Liver (tissue), 9 donors: ENCODE measurements around the gene DPM1. TPM values are rescaled to one million over a fixed set of nuclear protein-coding genes. Genes with fewer than 3 reads are reported as not detected.

Experiments used
- DNase-seq: peaks from one replicate; pipeline ENCODE4 v3.0.0-alpha.2; 2017; ENCODE audit warnings: low spot score
- H3K27ac ChIP-seq, 2 donors: one replicate each; pipeline ENCODE4 v1.7.0; 2013; ENCODE audit warnings: inconsistent platforms in 2 of 2, low read length in 2 of 2, control low read depth in 1 of 2, low read depth in 1 of 2, mild to moderate bottlenecking in 1 of 2
- H3K27me3 ChIP-seq, 4 donors: one replicate each; pipeline versions ENCODE4 v1.6.1 to v1.7.0; 2013; ENCODE audit warnings: low read length in 3 of 4, inconsistent platforms in 1 of 4, mild to moderate bottlenecking in 1 of 4, moderate library complexity in 1 of 4; ENCODE audit not compliant: control insufficient read depth in 4 of 4, insufficient read depth in 4 of 4
- H3K36me3 ChIP-seq, 4 donors: one replicate each; pipeline versions ENCODE4 v1.6.1 to v1.7.0; 2013; ENCODE audit warnings: low read length in 3 of 4, mild to moderate bottlenecking in 3 of 4, low read depth in 1 of 4, moderate library complexity in 1 of 4; ENCODE audit not compliant: control insufficient read depth in 4 of 4, insufficient read depth in 3 of 4
- H3K4me1 ChIP-seq, 4 donors: one replicate each; pipeline versions ENCODE4 v1.6.1 to v1.7.0; 2013; ENCODE audit warnings: low read length in 3 of 4, mild to moderate bottlenecking in 3 of 4, moderate library complexity in 1 of 4; ENCODE audit not compliant: control insufficient read depth in 4 of 4, insufficient read depth in 4 of 4
- H3K4me3 ChIP-seq, 3 donors: one replicate each; pipeline versions ENCODE4 v1.6.1 to v1.7.0; 2013; ENCODE audit warnings: low read length in 3 of 3, control low read depth in 1 of 3, low read depth in 1 of 3, mild to moderate bottlenecking in 1 of 3
- H3K9ac ChIP-seq, 2 donors: one replicate each; pipeline ENCODE4 v1.7.0; 2013; ENCODE audit warnings: low read length in 2 of 2, mild to moderate bottlenecking in 2 of 2, moderate library complexity in 2 of 2, control low read depth in 1 of 2, low read depth in 1 of 2
- H3K9me3 ChIP-seq, 4 donors: one replicate each; pipeline versions ENCODE4 v1.6.1 to v1.7.0; 2013; ENCODE audit warnings: low read length in 3 of 4; ENCODE audit not compliant: control insufficient read depth in 4 of 4
- EGR1 ChIP-seq, 2 donors: IDR thresholded peaks; 2 replicates each; pipeline ENCODE4 v1.6.1; 2016 to 2018; ENCODE audit warnings: antibody characterized with exemption in 2 of 2, low read depth in 2 of 2
- FOXA1 ChIP-seq: IDR thresholded peaks from 2 replicates; pipeline ENCODE4 v1.6.1; 2016; ENCODE audit warnings: antibody characterized with exemption
- HNF4G ChIP-seq: IDR thresholded peaks from 2 replicates; pipeline ENCODE4 v1.6.1; 2016; ENCODE audit warnings: antibody characterized with exemption
- RAD21 ChIP-seq, 2 donors: IDR thresholded peaks; 2 replicates each; pipeline ENCODE4 v1.6.1; 2016; ENCODE audit warnings: antibody characterized with exemption in 2 of 2, mild to moderate bottlenecking in 2 of 2
- RXRA ChIP-seq, 2 donors: IDR thresholded peaks; 2 replicates each; pipeline ENCODE4 v1.6.1; 2017 to 2018; ENCODE audit warnings: antibody characterized with exemption in 2 of 2, mild to moderate bottlenecking in 1 of 2
- SP1 ChIP-seq: IDR thresholded peaks from 2 replicates; pipeline ENCODE4 v1.6.1; 2018; ENCODE audit warnings: antibody characterized with exemption, mild to moderate bottlenecking
- TAF1 ChIP-seq: conservative IDR thresholded peaks from 2 replicates; pipeline ENCODE4 v1.6.1; 2016; ENCODE audit warnings: antibody characterized with exemption, mild to moderate bottlenecking
- YY1 ChIP-seq: IDR thresholded peaks from 2 replicates; pipeline ENCODE4 v1.6.1; 2016; ENCODE audit warnings: antibody characterized with exemption, mild to moderate bottlenecking
- WGBS: extraction: QIAGEN DNeasy Blood & Tissue Kit; methylation state at CpG from one replicate; pipeline ENCODE4 v1.1.7; 2013; 5-methylcytosine and 5-hydroxymethylcytosine counted together
- polyA plus RNA-seq, 2 donors: library from polyadenylated mRNA; stranded (reverse) in 1 of 2; unstranded in 1 of 2; fragments of 200-250 nt in 1 of 2; fragments of >200 nt in 1 of 2; fragmentation: Nextera tagmentation in 1 of 2; extraction: Ambion mirVana in 1 of 2; gene quantifications; one replicate each; pipeline versions ENCODE4 v1.2.1 to v1.2.3, GENCODE V29; 2013 to 2015
- total RNA-seq, 2 donors: library from RNA; depleted of rRNA; stranded (reverse); fragments of >200 nt; gene quantifications; one replicate each; pipeline ENCODE4 v1.2.3, GENCODE V29; 2014
- TF ChIP-seq, protein P1 (sequence below): fragments of 150-350 bp; IDR thresholded peaks from 2 replicates; pipeline ENCODE4 v1.5.1; 2017; ENCODE audit warnings: improper control_type of control experiment, low read depth, low read length; ENCODE audit not compliant: missing input control
- TF ChIP-seq, protein P2 (sequence below): IDR thresholded peaks from 2 replicates; pipeline ENCODE4 v1.6.1; 2016; ENCODE audit warnings: antibody characterized with exemption, mild to moderate bottlenecking
- TF ChIP-seq, protein P3 (sequence below): IDR thresholded peaks from 2 replicates; pipeline ENCODE4 v1.6.1; 2016; ENCODE audit warnings: antibody characterized with exemption
- donor health status: healthy.
- donor health status: healthy.
- donor health status: healthy.
- donor health status: healthy.
- donor health status: healthy.

DPM1 gene
- total RNA-seq, result 10 to 100 TPM; 32.1 to 38.2 TPM
- 10 to 100 TPM; 27.2 to 42.6 TPM for polyA plus RNA-seq

DNA sequence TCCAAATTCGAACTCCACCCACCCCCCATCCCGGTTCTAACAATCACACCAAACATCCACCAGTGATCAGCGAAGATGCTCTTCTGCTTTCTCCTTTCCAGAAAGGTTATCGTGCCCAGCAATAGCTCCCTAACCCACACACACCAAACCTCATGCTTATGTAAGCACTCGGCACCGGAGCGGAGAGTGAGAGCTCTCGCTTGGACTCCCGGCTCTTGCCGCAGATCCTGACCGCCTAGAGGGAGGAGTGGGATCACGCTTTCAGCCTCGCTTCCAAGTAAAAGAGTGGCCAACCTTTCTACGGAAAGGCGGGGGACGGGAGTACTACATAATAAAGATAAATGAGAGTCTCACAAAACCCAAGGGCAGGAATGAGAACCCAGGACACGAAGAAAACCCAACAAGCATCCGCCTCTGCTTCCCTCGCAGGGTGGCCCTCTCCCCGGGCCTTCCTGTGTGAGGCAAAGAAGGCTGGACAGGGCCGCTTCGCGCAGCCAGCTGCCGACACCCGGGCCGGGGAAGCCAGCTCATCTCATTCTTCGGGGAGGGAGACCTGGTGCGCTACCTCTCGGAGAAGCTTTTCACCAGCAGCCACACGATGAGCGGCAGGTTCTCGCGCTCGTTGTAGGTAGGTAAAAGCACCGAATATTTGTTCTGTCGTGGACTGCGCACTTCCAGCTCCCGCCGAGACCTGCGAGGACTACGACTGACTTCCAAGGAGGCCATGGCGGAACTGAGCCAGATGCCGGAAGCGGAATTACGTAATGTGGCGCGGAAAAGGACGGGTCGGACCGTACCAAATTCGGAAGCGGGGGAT is at the start of gene DPM1:
TSS of gene DPM1 (minus strand) at position 735 of the 817 bp plus-strand sequence. CDS start at position 726, 9 bp downstream.
- TF ChIP-seq HNF4G (no peak), YY1 (peak; percentile 95), TAF1 (peak; percentile 100), EGR1 (IDR thresholded peaks at IDR 0.05; ENCODE audit: low read depth in 2 of 2) (peak; percentile 81 to 87), RAD21 (IDR thresholded peaks at IDR 0.05) (peak; percentile 8 to 25), RXRA (IDR thresholded peaks at IDR 0.05) (no peak)
- TF ChIP-seq, protein P1, sequence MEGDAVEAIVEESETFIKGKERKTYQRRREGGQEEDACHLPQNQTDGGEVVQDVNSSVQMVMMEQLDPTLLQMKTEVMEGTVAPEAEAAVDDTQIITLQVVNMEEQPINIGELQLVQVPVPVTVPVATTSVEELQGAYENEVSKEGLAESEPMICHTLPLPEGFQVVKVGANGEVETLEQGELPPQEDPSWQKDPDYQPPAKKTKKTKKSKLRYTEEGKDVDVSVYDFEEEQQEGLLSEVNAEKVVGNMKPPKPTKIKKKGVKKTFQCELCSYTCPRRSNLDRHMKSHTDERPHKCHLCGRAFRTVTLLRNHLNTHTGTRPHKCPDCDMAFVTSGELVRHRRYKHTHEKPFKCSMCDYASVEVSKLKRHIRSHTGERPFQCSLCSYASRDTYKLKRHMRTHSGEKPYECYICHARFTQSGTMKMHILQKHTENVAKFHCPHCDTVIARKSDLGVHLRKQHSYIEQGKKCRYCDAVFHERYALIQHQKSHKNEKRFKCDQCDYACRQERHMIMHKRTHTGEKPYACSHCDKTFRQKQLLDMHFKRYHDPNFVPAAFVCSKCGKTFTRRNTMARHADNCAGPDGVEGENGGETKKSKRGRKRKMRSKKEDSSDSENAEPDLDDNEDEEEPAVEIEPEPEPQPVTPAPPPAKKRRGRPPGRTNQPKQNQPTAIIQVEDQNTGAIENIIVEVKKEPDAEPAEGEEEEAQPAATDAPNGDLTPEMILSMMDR, result no peak
- TF ChIP-seq, protein P2, sequence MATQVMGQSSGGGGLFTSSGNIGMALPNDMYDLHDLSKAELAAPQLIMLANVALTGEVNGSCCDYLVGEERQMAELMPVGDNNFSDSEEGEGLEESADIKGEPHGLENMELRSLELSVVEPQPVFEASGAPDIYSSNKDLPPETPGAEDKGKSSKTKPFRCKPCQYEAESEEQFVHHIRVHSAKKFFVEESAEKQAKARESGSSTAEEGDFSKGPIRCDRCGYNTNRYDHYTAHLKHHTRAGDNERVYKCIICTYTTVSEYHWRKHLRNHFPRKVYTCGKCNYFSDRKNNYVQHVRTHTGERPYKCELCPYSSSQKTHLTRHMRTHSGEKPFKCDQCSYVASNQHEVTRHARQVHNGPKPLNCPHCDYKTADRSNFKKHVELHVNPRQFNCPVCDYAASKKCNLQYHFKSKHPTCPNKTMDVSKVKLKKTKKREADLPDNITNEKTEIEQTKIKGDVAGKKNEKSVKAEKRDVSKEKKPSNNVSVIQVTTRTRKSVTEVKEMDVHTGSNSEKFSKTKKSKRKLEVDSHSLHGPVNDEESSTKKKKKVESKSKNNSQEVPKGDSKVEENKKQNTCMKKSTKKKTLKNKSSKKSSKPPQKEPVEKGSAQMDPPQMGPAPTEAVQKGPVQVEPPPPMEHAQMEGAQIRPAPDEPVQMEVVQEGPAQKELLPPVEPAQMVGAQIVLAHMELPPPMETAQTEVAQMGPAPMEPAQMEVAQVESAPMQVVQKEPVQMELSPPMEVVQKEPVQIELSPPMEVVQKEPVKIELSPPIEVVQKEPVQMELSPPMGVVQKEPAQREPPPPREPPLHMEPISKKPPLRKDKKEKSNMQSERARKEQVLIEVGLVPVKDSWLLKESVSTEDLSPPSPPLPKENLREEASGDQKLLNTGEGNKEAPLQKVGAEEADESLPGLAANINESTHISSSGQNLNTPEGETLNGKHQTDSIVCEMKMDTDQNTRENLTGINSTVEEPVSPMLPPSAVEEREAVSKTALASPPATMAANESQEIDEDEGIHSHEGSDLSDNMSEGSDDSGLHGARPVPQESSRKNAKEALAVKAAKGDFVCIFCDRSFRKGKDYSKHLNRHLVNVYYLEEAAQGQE, result peak; percentile 91
- TF ChIP-seq, protein P3, sequence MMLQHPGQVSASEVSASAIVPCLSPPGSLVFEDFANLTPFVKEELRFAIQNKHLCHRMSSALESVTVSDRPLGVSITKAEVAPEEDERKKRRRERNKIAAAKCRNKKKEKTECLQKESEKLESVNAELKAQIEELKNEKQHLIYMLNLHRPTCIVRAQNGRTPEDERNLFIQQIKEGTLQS, result no peak
- H3K4me1 ChIP-seq, result peaks cover 8 to 42% (median 30%) of the 10 kb centered on the region in 4 donors

DNA sequence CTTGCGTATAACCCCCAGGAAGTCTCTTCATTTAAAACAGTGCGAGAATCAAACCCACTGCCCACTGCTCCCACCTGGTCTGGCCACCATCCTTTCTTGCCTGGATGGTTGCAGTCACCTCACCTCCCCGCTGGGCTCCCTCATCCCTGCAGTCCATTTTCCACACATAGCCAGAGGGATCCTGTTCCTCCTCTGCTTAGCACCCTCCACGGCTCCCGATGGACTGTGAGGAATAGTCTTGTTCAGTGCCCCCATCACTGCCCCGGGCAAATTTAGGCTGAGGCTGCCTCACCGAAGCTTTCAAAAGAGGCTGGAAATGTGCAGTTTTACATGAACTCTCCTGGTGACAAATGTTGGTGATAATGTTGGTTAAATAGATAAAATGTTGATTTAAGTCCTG is 46.9 kb upstream of the DPM1 start:
- H3K4me3 ChIP-seq, result no peak overlapping the region
- H3K9me3 ChIP-seq, result no peaks in the 10 kb centered on the region
- 86% methylated on average over 7 of the region's 7 CpGs for WGBS
- DNase-seq, result no peak
- TF ChIP-seq, protein P2, result no peak
- TF ChIP-seq FOXA1, result no peak
- no peak for TF ChIP-seq SP1
- no peaks in the 10 kb centered on the region for H3K27me3 ChIP-seq
- no peaks in the 10 kb centered on the region for H3K4me1 ChIP-seq
- no peaks in the 10 kb centered on the region for H3K36me3 ChIP-seq
- H3K9ac ChIP-seq, result no peak overlapping the region
- no peak overlapping the region for H3K27ac ChIP-seq

More for the DNA sequence above, at the start of gene DPM1:
- Histone ChIP-seq H3K27ac (peak within 1 kb of the TSS; percentile 75 to 91), H3K9ac (peak within 1 kb of the TSS; percentile 57 to 92), H3K9me3 (peaks cover 0 to 3% (median 0%) of the 10 kb centered on the region in 4 donors), H3K4me3 (peak within 1 kb of the TSS; percentile 76 to 97 (median 97)), H3K27me3 (no peaks in the 10 kb centered on the region), H3K36me3 (peaks cover 5 to 16% (median 10%) of the 10 kb centered on the region in 4 donors)
- WGBS, result under 1% methylated on average over 52 of the region's 52 CpGs
- DNase-seq, result peak; percentile 89
